GM18499 (cell line): ENCODE measurements around the gene HMX1.

Source experiments
- ATAC-seq: cut with Tn5 transposase; IDR thresholded peaks from one replicate; pipeline ENCODE4 v1.9.1; 2021; ENCODE audit warnings: moderate number of reproducible peaks; ENCODE audit not compliant: insufficient read depth, unreplicated experiment

The HMX1 gene

DNA sequence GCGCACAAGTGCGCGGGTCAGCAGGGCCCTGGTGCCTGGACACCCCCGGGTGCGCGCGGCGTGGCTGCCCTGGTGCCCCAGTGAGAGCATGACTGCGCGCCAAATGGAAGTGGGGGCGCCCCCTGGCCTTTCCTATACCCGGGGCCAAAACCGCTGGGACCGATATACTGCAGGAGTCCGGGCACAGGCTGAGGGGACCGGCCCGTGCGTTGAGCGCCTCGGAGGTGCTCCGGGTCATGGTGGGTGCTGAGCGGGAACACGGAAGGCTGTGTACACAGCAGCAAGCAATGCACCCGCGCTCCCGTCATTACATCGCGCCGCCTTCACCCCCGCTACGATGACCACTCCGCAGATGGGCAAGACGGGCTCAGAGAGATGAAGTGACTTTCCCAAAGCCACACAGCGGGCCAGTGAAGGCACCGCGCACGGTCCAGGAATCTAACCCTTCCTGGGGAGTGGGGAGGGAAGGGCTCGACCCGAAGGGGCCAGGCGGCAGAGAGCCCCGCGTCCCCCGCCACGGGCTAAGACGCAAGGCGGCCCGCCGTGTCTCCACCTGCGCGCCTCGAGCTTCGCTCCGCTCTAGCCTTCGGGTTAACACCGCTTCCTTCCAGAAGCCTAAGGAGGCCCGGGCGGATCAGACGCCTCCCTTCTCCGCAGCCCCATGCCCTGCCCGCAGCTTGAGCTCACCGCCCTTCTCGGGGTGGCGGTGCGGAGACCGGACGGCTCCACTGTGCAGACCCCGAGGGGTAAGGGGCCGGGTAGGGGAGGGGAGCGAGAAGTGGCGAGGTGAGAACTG is 11.3 kb downstream of the HMX1 start:
- ATAC-seq, result no peak

- ATAC-seq, result no peak
Measured at GRCh38 chr4:8859550-8860095, 12.0 kb downstream of the HMX1 start.

DNA sequence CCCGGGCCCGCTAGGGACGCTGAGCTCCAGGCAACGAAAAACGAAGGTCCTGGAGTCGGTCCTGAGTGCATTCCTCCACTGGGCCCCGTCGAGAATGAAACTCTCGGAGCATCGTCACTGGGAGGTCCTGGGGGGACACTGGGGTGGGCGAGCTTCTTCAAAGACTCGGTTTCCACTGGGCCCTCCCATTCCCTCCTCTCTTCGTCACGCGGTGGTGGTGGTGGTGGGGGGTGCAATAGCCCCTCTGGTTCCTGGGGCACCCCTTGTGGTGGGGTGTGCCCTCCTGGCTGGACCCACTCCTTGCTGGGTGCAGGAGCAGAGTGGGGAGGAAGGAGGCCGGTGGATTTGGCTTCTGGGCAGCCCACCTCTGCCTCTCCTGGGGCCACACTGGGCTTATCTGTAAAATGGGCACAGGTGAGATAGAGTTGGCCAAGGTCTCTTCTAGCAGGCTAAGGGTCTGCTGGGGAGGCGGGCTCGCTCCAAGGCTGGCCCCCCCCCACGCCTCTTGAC is 12.9 kb downstream of the HMX1 start:
- no peak for ATAC-seq

GRCh38 chr4:8857766-8858700 is 13.6 kb downstream of the HMX1 start:
- ATAC-seq, result no peak

- no peak for ATAC-seq
Measured at GRCh38 chr4:8856835-8857621, 14.6 kb downstream of the HMX1 start.

DNA sequence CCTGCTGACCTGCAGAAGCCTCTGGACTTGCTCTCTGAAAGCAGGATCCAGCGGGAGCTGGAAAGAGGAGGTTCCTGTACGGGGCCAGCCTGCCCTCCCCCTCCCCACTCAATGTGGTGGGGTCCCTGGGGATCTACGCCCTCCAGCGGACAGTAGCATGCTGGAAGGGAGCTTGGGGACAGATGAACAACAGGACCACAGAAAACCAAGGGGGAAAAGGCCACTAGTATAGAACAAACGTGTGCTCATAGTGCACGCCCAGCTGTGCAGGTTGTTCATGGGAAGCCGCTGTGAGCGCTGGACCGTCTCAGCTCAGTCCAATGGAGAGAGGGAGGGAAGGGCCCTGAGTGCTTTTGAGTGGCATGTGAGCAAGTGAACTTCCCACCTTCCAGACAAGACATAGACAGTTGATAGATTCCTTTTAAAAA is 15.8 kb downstream of the HMX1 start:
- ATAC-seq, result no peak

GRCh38 chr4:8854931-8855330 is 16.7 kb downstream of the HMX1 start:
- ATAC-seq, result no peak

GRCh38 chr4:8854016-8854415 is 17.6 kb downstream of the HMX1 start:
- no peak for ATAC-seq

- no peak for ATAC-seq
Measured at GRCh38 chr4:8853249-8853648, 18.4 kb downstream of the HMX1 start.

GRCh38 chr4:8852118-8852704 is 19.4 kb downstream of the HMX1 start:
- ATAC-seq, result no peak

GRCh38 chr4:8851321-8852117 is 20.1 kb downstream of the HMX1 start:
- no peak for ATAC-seq

DNA sequence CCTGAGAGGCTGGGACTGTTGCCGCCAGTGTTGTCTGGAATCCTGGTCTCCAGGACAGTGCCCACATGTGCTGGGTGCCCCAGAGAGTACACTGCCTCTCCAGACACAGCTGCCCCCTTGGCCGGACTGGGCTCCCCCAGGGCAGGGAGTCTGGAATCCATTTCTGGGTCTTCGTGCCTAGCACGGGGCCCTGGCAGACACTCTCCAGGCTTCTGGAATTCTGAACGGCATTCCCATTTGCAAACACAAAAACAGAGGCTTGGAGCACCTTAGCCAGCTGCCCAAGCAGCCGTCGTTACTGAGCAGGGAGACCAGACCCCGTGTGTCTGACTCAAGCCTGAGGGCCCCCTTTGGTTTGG is 20.8 kb downstream of the HMX1 start:
- no peak for ATAC-seq

- ATAC-seq, result no peak
Measured at GRCh38 chr4:8850074-8850829, 21.4 kb downstream of the HMX1 start.

GRCh38 chr4:8849266-8850073 is 22.2 kb downstream of the HMX1 start:
- no peak for ATAC-seq

DNA sequence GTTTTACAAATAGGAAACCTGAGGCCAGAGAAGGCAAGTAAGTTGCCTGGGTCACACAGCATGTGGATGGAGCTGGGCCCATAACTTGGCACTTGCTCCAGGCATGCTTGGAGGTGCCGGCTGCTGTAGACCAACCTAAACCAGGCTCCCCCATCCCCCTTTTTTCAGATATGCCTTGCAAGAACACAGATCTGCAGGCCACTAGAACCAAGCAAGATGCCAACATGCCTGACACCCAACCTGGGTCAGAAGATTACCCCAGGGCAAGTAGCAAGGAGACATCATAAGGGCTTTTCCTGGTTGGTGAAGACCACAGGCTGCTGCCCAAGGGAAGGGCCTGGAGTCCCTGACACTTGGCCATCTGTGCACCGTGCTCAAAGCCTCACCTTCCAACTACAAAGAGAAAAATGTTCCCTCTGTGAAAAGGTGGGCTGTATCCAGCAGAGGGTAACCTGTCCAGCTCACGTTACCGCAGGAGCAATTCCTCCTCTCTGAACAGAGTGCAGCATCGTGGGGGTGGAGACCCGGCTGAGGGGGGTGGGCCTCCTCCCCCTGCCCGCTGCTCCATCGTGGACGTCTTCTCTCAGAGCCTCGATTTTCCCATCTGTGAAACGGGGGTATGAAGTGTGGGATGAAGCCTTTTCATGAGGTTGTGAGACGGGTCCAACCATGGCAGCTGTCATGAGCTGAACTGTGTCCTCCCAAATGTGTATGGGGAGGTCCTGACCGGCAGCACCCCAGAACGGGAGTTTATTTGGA is 23.0 kb downstream of the HMX1 start:
- ATAC-seq, result no peak

- ATAC-seq, result no peak
Measured at GRCh38 chr4:8847764-8848163, 23.9 kb downstream of the HMX1 start.

DNA sequence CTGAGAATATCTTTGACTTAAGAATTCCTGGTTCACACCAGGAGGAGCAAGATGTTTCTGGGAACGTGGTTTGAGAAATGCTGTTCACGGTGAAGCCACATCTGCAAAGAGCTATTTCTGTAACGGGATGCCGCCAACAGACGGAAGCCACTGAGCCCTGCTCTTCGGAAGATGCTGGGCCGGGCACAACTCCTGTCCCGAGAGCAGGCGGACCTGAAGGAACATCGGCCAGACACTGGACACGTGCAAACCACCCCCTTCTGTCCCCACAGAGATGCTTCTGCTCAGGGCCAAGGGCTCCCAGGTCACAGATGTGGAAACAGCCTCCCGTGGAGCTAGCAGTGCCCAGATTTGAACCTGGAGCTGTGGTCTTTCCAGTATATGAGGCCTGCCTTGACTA is 24.3 kb downstream of the HMX1 start:
- no peak for ATAC-seq
